K562 (cell line): Measurements from ENCODE around the gene AKNA. TPM values are rescaled to one million over a fixed set of nuclear protein-coding genes. Genes with fewer than 3 reads are reported as not detected.

Experiments
- ATAC-seq: fragments of 200-7000 bp; cut with Tn5 transposase; 3 replicates; pipeline ENCODE4 v1.9.1; 2020; ENCODE audit warnings: moderate library complexity
- BruUV-seq: library from RNA; stranded (reverse); fragments of 400-500 nt; replicated peaks from 2 replicates; lab custom pipeline; 2021; lab: Mats Ljungman, UMichigan
- CTCF ChIA-PET: fragments of 300-600 bp; formaldehyde crosslinking; extraction: SDS; loops from one replicate; lab custom pipeline; 2021; ENCODE audit warnings: low intra/inter-chr PET ratio; lab: Yijun Ruan, JAX
- POLR2A ChIA-PET: fragments of 300-600, 350-650 bp; sonication (Branson Sonifier 250); formaldehyde crosslinking; extraction: SDS; loops from one replicate; lab custom pipeline; 2021; ENCODE audit warnings: antibody characterized with exemption, inconsistent platforms; lab: Yijun Ruan, JAX
- DNase-seq, 4 experiments: peaks; one replicate each; pipeline versions ENCODE4 v3.0.0 to v3.0.0-alpha.2; 2011 to 2018; ENCODE audit warnings: low spot score in 3 of 4, mixed read lengths in 3 of 4; ENCODE audit errors: extremely low read depth in 1 of 4
- FAIRE-seq: peaks from 2 replicates; lab custom pipeline; 2011; peaks lifted over from hg19 to GRCh38; lab: Jason Lieb, UNC
- H2AFZ ChIP-seq: 2 replicates; pipeline ENCODE4 v1.6.0; 2011; ENCODE audit warnings: low read depth, low read length, control low read depth, inconsistent platforms
- H3K27ac ChIP-seq: fragments of 200-600 bp; 3 replicates; pipeline ENCODE4 v1.8.0; 2011; ENCODE audit warnings: low read depth, mild to moderate bottlenecking, control low read depth, inconsistent platforms, low read length, moderate library complexity, mixed read lengths; ENCODE audit errors: extremely low read depth
- H3K27me3 ChIP-seq, 2 experiments: fragments of 300-600 bp in 1 of 2; 2 replicates in 1 of 2; 3 replicates in 1 of 2; pipeline versions ENCODE4 v1.6.0 to v1.8.0; 2011; ENCODE audit warnings: inconsistent platforms in 2 of 2, low read length in 2 of 2, mild to moderate bottlenecking in 1 of 2, mixed read lengths in 1 of 2, moderate library complexity in 1 of 2; ENCODE audit not compliant: control insufficient read depth in 2 of 2, insufficient read depth in 2 of 2
- H3K36me3 ChIP-seq: fragments of 300-600 bp; 3 replicates; pipeline ENCODE4 v1.8.0; 2011; ENCODE audit warnings: mild to moderate bottlenecking, low read length, inconsistent platforms; ENCODE audit not compliant: control insufficient read depth, insufficient read depth
- H3K4me1 ChIP-seq, 2 experiments: fragments of 200-600 bp in 1 of 2; replicated peaks in 1 of 2; 2 replicates in 1 of 2; 3 replicates in 1 of 2; pipeline versions ENCODE4 v1.5.1 to v1.8.0; 2011; ENCODE audit warnings: inconsistent platforms in 2 of 2, low read length in 2 of 2, mild to moderate bottlenecking in 1 of 2, mixed read lengths in 1 of 2, moderate library complexity in 1 of 2; ENCODE audit not compliant: control insufficient read depth in 2 of 2, insufficient read depth in 2 of 2
- H3K4me2 ChIP-seq: 2 replicates; pipeline ENCODE4 v1.6.1; 2011; ENCODE audit warnings: low read length, control low read depth, inconsistent platforms, mixed read lengths; ENCODE audit not compliant: insufficient read depth
- H3K4me3 ChIP-seq: fragments of 200-600 bp; sonication (generic), shearing (Covaris generic); 2 replicates; pipeline ENCODE4 v1.5.1; 2016; ENCODE audit warnings: control low read depth, inconsistent platforms
- H3K79me2 ChIP-seq: fragments of 200-600 bp; 3 replicates; pipeline ENCODE4 v1.8.0; 2011; ENCODE audit warnings: low read length, inconsistent platforms; ENCODE audit not compliant: control insufficient read depth, insufficient read depth
- H3K9ac ChIP-seq, 2 experiments: 2 replicates each; pipeline versions ENCODE4 v1.6.0 to v1.6.1; 2011; ENCODE audit warnings: low read depth in 2 of 2, low read length in 2 of 2, control low read depth in 1 of 2, inconsistent platforms in 1 of 2, mild to moderate bottlenecking in 1 of 2, mixed read lengths in 1 of 2; ENCODE audit not compliant: insufficient read depth in 1 of 2
- H3K9me1 ChIP-seq: one replicate; pipeline ENCODE4 v1.6.0; 2011; ENCODE audit warnings: inconsistent platforms, mild to moderate bottlenecking, low read length, moderate library complexity; ENCODE audit not compliant: control insufficient read depth, insufficient read depth
- H3K9me3 ChIP-seq: replicated peaks from 2 replicates; pipeline ENCODE4 v1.5.1; 2011; ENCODE audit warnings: low read depth, low read length, inconsistent platforms; ENCODE audit not compliant: control insufficient read depth, insufficient read depth
- H4K20me1 ChIP-seq: replicated peaks from 2 replicates; pipeline ENCODE4 v1.6.1; 2011; ENCODE audit warnings: low read length, inconsistent platforms, mixed read lengths; ENCODE audit not compliant: control insufficient read depth, insufficient read depth
- CTBP1 ChIP-seq: fragments of 450-650 bp; IDR thresholded peaks from 2 replicates; pipeline ENCODE4 v1.6.1; 2016; ENCODE audit warnings: borderline replicate concordance
- DMBX1 ChIP-seq: fragments of 250-450 bp; sonication (Bioruptor Pico); IDR thresholded peaks from 2 replicates; pipeline ENCODE4 v1.8.0; 2022; ENCODE audit warnings: inconsistent platforms, mild to moderate bottlenecking, moderate library complexity, borderline replicate concordance
- FOSL1 ChIP-seq: fragments of 200-800 bp; sonication (Bioruptor generic); conservative IDR thresholded peaks from 2 replicates; pipeline ENCODE4 v1.6.1; 2016; ENCODE audit warnings: missing genetic modification characterization, missing compliant biosample characterization
- FOXJ2 ChIP-seq: fragments of 200-800 bp; sonication (Bioruptor generic); IDR thresholded peaks from 2 replicates; pipeline ENCODE4 v1.6.1; 2016; ENCODE audit warnings: missing genetic modification characterization, missing compliant biosample characterization
- GATAD2A ChIP-seq: fragments of 450-650 bp; IDR thresholded peaks from 2 replicates; pipeline ENCODE4 v1.6.1; 2017
- ILF3 ChIP-seq: fragments of 450-650 bp; IDR thresholded peaks from 2 replicates; pipeline ENCODE4 v1.6.1; 2018; ENCODE audit warnings: antibody characterized with exemption, mild to moderate bottlenecking, moderate library complexity, borderline replicate concordance
- JUN ChIP-seq, 2 experiments: sonication (generic) in 1 of 2; formaldehyde crosslinking in 1 of 2; IDR thresholded peaks; 2 replicates each; pipeline versions ENCODE4 v1.6.1 to v1.8.0; 2012 to 2022; ENCODE audit warnings: borderline replicate concordance in 2 of 2, mild to moderate bottlenecking in 2 of 2, improper control_type of control experiment in 1 of 2, low read depth in 1 of 2, low read length in 1 of 2, missing genetic modification reagents in 1 of 2
- PHB2 ChIP-seq: fragments of 450-650 bp; IDR thresholded peaks from 2 replicates; pipeline ENCODE4 v1.6.1; 2017; ENCODE audit warnings: low read depth
- PHTF2 ChIP-seq: fragments of 250-450 bp; sonication (Bioruptor Pico); IDR thresholded peaks from 2 replicates; pipeline ENCODE4 v1.5.0; 2021; ENCODE audit warnings: mild to moderate bottlenecking
- SMAD2 ChIP-seq: fragments of 150-350 bp; IDR thresholded peaks from 2 replicates; pipeline ENCODE4 v1.6.1; 2014; ENCODE audit warnings: low read depth, mild to moderate bottlenecking, low read length
- ZNF174 ChIP-seq: fragments of 250-450 bp; sonication (Bioruptor Pico); IDR thresholded peaks from 2 replicates; pipeline ENCODE4 v1.4.0; 2020; ENCODE audit warnings: mild to moderate bottlenecking
- ZNF584 ChIP-seq: fragments of 200-800 bp; sonication (Bioruptor generic); IDR thresholded peaks from 2 replicates; pipeline ENCODE4 v1.6.1; 2016; ENCODE audit warnings: low read depth, mild to moderate bottlenecking, missing genetic modification characterization, missing compliant biosample characterization
- ZNF696 ChIP-seq: fragments of 250-450 bp; sonication (Bioruptor Pico); conservative IDR thresholded peaks from 2 replicates; pipeline ENCODE4 v1.4.0; 2020; ENCODE audit warnings: mild to moderate bottlenecking, moderate library complexity
- ZNF717 ChIP-seq: fragments of 250-450 bp; sonication (Bioruptor Pico); IDR thresholded peaks from 2 replicates; pipeline ENCODE4 v1.5.0; 2021
- WGBS: fragments of 100-300 bp; shearing (Covaris generic); methylation state at CpG from one replicate; pipeline ENCODE4 v1.1.6; 2016; ENCODE audit warnings: low coverage, mixed read lengths; ENCODE audit not compliant: insufficient coverage; ENCODE audit errors: missing lambda C conversion rate; 5-methylcytosine and 5-hydroxymethylcytosine counted together
- in situ Hi-C: fragments of 300-500 bp; cut with MboI; formaldehyde crosslinking; loops from 4 replicates; pipeline ENCODE4 v1.15.0; 2018; ENCODE audit warnings: inconsistent platforms, mixed read lengths
- intact Hi-C: fragments of 100-400 bp; cut with micrococcal nuclease; formaldehyde crosslinking; loops from 2 replicates; pipeline ENCODE4 v1.14.2; 2022
- polyA plus RNA-seq, 8 experiments: library from polyadenylated mRNA; depleted of rRNA in 4 of 8; stranded (reverse) in 5 of 8; unstranded in 3 of 8; fragments of >200 nt; fragmentation: Nextera tagmentation in 2 of 8; fragmentation: Illumina TruSeq in 1 of 8; extraction: Ambion mirVana in 2 of 8; extraction: Trizol in 1 of 8; gene quantifications; 2 replicates each; pipeline versions ENCODE4 v1.2.1 to v1.2.3, GENCODE V29; 2011 to 2014; ENCODE audit warnings: inconsistent platforms in 1 of 8, missing spikeins in 1 of 8
- total RNA-seq, 7 experiments: library from RNA; depleted of rRNA in 6 of 7; stranded (reverse); fragments of >200 nt in 6 of 7; fragmentation: Illumina TruSeq in 2 of 7; extraction: Trizol in 2 of 7; gene quantifications; 2 replicates each; pipeline versions ENCODE4 v1.2.1 to v1.2.3, GENCODE V29; 2011 to 2021; ENCODE audit warnings: low replicate concordance in 1 of 7
- TF ChIP-seq, protein P1 (sequence below): IDR thresholded peaks from 3 replicates; pipeline ENCODE4 v1.6.1; 2011; ENCODE audit warnings: borderline replicate concordance, mild to moderate bottlenecking, moderate library complexity; ENCODE audit not compliant: insufficient read length; ENCODE audit errors: extremely low read depth
- TF ChIP-seq, protein P2 (sequence below): sonication (generic); IDR thresholded peaks from 2 replicates; pipeline ENCODE4 v1.6.1; 2016

Gene AKNA
- total and polyA plus RNA-seq, 9 of the 15 experiments (the other 6 are each of a cell fraction or from before 2014, with no cell fraction given), result 0.29 to 20.5 (median 3.9) TPM

DNA sequence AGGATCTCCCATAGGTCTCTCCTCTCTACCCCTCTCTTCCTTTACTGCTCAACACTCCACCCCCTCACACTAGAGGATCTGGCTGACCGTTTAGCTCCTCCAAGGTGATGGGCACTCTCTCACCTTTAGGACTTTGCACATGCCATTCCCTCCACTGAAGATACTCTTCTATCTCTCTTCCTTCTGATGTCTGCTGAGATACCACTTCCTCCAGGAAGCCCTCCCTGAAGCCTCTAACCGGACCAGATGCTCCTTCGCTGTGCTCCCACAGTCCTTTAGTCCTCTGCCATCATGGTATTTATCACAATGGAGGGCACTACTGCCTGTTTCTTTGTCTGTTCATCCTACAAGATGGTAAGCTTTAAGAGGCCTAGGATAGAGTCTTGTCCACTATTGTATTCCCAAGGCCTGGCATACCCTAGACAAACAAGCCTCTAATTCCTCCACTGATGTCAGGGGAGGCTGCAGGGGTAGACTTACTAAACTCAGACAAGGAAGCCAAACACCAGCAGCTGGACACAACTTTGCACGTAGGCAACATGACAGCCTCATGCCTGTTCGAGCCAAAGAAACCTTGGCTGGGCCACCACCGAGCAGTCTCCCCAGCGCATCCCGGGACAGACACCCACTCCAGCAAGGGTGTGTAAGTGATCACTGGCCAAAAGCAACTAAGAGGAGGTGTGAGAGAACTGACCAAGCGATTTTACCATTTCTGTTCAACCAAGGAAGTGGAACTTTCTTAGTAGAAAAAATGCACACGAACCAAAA lies 37.9 kb downstream of the AKNA start (continued):
- TF ChIP-seq, protein P1, sequence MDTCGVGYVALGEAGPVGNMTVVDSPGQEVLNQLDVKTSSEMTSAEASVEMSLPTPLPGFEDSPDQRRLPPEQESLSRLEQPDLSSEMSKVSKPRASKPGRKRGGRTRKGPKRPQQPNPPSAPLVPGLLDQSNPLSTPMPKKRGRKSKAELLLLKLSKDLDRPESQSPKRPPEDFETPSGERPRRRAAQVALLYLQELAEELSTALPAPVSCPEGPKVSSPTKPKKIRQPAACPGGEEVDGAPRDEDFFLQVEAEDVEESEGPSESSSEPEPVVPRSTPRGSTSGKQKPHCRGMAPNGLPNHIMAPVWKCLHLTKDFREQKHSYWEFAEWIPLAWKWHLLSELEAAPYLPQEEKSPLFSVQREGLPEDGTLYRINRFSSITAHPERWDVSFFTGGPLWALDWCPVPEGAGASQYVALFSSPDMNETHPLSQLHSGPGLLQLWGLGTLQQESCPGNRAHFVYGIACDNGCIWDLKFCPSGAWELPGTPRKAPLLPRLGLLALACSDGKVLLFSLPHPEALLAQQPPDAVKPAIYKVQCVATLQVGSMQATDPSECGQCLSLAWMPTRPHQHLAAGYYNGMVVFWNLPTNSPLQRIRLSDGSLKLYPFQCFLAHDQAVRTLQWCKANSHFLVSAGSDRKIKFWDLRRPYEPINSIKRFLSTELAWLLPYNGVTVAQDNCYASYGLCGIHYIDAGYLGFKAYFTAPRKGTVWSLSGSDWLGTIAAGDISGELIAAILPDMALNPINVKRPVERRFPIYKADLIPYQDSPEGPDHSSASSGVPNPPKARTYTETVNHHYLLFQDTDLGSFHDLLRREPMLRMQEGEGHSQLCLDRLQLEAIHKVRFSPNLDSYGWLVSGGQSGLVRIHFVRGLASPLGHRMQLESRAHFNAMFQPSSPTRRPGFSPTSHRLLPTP, result peak; percentile 14
- TF ChIP-seq, all 486 proteins: peak for 6

DNA sequence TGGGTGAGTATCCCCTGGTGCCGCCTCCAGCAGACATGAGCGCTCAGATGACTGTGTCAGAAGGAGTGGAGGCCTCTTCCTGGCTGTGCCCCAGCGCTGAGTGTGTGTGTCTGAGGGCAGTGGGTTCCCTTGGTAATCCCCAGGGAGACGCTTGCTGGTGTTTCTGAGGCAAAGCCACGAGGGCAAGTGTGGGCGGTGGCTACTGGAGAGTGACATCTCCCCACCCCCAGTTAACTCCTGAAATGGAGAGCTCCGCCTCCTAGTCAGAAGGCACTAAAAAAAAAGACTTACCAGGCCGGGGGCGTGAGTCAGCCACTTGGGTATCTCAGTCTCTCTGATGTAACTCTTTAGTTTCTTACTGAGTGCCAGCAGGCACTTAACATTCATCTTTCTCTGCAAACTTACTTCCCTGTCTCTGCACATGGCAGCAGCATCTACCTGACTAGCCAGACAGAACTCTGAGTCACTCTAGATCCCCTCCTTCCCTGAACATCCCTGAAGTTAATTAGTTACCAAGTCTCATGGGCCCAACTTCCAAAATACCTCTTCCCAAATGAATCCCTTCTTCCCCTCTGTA lies 38.8 kb downstream of the AKNA start:
- 0 out of 2 replicates have a peak, but pooled peaks cover 4% of the 10 kb centered on the region for H4K20me1 ChIP-seq
- WGBS, result 34% methylated on average over 8 of the region's 9 CpGs
- POLR2A ChIA-PET, result interaction anchor here (0.5 to 1.0 kb wide), 7 partner anchors 10 to 1982 kb away, joined by 3 to 5 read pairs (median 3); no protein-coding TSS in a partner anchor
- H3K27me3 ChIP-seq, result no peaks in the 10 kb centered on the region
- ATAC-seq (peak; percentile 94), FAIRE-seq (peak; percentile 91), DNase-seq (peak; percentile 85 to 90 (median 87))
- peaks cover 17% of the 10 kb centered on the region; the same call in 2 of the 3 replicates for H3K36me3 ChIP-seq
- H3K9ac ChIP-seq, result peak overlapping the region; percentile 24 to 80; a peak in 3 of 4 replicates
- no peaks in the 10 kb centered on the region for H3K9me1 ChIP-seq
- no peaks in the 10 kb centered on the region for H3K9me3 ChIP-seq
- H3K4me1 ChIP-seq, result peaks cover 13 to 14% of the 10 kb centered on the region in 2 experiments; a peak in 4 of 5 replicates
- intact Hi-C loops (loop anchor here (1.0 kb wide), 1 partner anchor 48 kb away; no protein-coding TSS in a partner anchor), in situ Hi-C loops (no loop called here)
- no TSS peak for BruUV-seq
- H3K4me2 ChIP-seq, result peak overlapping the region; percentile 20
- H3K4me3 ChIP-seq, result no peak overlapping the region
- no peaks in the 10 kb centered on the region for H3K79me2 ChIP-seq
- H3K27ac ChIP-seq, result peak overlapping the region; percentile 33; the same call in 2 of the 3 replicates
- CTCF ChIA-PET, result no interaction called here
- peak overlapping the region; percentile 84 for H2AFZ ChIP-seq
- TF ChIP-seq ZNF174 (no peak), GATAD2A (no peak), ZNF717 (CRISPR knock-in tag) (no peak), FOSL1 (tag) (peak; percentile 67), DMBX1 (CRISPR knock-in tag) (no peak), JUN (IDR thresholded peaks at IDR 0.05; ENCODE audit: borderline replicate concordance, low read depth, low read length) (0 out of 2 replicates have a peak, but pooled peaks have one; percentile 31), JUN (CRISPR knock-in tag; IDR thresholded peaks at IDR 0.05; ENCODE audit: borderline replicate concordance) (peak; percentile 38; the same call in 1 of the 2 replicates), PHB2 (no peak), FOXJ2 (tag) (peak; percentile 67), ZNF696 (CRISPR knock-in tag) (no peak), CTBP1 (no peak), ZNF584 (CRISPR knock-in tag) (no peak), ILF3 (no peak), PHTF2 (CRISPR knock-in tag) (no peak), SMAD2 (no peak)
- TF ChIP-seq, protein P2, sequence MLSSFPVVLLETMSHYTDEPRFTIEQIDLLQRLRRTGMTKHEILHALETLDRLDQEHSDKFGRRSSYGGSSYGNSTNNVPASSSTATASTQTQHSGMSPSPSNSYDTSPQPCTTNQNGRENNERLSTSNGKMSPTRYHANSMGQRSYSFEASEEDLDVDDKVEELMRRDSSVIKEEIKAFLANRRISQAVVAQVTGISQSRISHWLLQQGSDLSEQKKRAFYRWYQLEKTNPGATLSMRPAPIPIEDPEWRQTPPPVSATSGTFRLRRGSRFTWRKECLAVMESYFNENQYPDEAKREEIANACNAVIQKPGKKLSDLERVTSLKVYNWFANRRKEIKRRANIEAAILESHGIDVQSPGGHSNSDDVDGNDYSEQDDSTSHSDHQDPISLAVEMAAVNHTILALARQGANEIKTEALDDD, result peak; percentile 60
